ENCODE results near the gene ZNF287. TPM values are rescaled to one million over a fixed set of nuclear protein-coding genes. Genes with fewer than 3 reads are reported as not detected.
A peak's percentile ranks its signal among the peaks of the same experiment; 100 is the strongest.

Gene ZNF287
- total and polyA plus RNA-seq, 9 of the 15 experiments (the other 6 are each of a cell fraction or from before 2014, with no cell fraction given): 0.01 to 0.27 (median 0.18) TPM; not detected in 2

DNA sequence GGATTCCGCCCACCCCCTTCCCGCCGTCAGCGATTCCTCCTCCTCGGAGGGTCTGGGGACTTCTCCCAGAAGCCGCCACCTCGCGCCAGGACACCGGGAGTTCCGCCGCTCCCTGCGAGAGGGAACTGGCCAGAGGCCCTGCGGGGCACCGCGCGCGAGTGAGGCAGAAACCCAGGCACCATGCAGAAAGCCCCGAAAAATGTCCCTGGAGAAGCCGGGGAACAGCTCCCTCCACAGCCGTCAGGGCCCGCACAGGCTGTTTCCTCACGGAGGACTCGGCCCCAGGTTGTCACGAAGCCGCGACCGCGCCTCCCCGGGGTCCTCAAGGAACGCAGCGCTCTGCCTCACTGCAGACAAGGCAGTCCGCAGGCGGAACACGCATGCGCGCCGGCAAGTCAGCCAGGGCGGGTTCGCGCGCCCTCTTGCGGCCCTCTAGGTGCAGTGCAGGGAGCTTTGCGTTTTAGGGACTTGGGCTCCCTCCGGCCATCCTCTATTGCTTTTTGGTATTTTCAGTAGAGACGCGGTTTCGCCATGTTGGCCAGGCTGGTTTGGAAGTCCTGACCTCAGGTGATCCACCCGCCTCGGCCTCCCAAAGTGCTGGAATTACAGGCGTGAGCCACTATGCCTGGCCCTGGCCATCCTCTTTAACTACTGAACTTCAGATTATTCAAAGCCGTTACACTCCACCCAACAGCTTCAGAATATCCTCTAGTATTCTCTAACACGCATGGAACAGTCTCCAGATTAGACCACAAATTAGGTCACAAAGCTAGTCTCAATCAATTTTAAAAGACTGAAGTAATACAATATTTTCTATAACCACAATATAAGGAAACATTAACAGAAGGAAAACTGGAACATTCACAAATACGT is 20.3 kb upstream of the ZNF287 start (continued):
- TF ChIP-seq STAT5B (CRISPR knock-in tag; IDR thresholded peaks at IDR 0.05) (no peak), ZNF24 (IDR thresholded peaks at IDR 0.05) (no peak), NFATC3 (IDR thresholded peaks at IDR 0.05) (no peak), ARID1B (IDR thresholded peaks at IDR 0.05) (no peak), RERE (CRISPR knock-in tag; IDR thresholded peaks at IDR 0.05; ENCODE audit: borderline replicate concordance) (no peak), MEF2D (tag; conservative IDR thresholded peaks at IDR 0.05; ENCODE audit: low read depth) (no peak), KLF16 (IDR thresholded peaks at IDR 0.05) (0 out of 2 replicates have a peak, but pooled peaks have one; percentile 13), NRF1 (conservative IDR thresholded peaks at IDR 0.05 in 1 of 2, IDR thresholded peaks at IDR 0.05 in 1 of 2) (peak; percentile 89 to 91), MBD1 (CRISPR knock-in tag; IDR thresholded peaks at IDR 0.05) (peak; percentile 72; the same call in 1 of the 2 replicates), EWSR1 (IDR thresholded peaks at IDR 0.05; ENCODE audit: borderline replicate concordance, low read depth, partially characterized antibody) (no peak), BCLAF1 (IDR thresholded peaks at IDR 0.05; ENCODE audit: borderline replicate concordance in 1 of 2, control insufficient read depth in 1 of 2, low read depth in 2 of 2, low read length in 1 of 2) (no peak), TRIM28 (IDR thresholded peaks at IDR 0.05) (no peak)

Data from K562 (cell line).